IMR-90 (cell line): ENCODE measurements around the gene PPL. TPM values are rescaled to one million over a fixed set of nuclear protein-coding genes. Genes with fewer than 3 reads are reported as not detected.

Source experiments
- ATAC-seq: fragments of 200-7000 bp; cut with Tn5 transposase; 2 replicates; pipeline ENCODE4 v1.9.1; 2020; ENCODE audit warnings: low read depth, mild to moderate bottlenecking, moderate library complexity
- BruUV-seq: library from RNA; stranded (reverse); fragments of 400-500 nt; replicated peaks from 2 replicates; lab custom pipeline; 2021; lab: Mats Ljungman, UMichigan
- CTCF ChIA-PET: fragments of 300-600 bp; formaldehyde crosslinking; extraction: SDS; loops from one replicate; lab custom pipeline; 2021; ENCODE audit warnings: antibody characterized with exemption; lab: Yijun Ruan, JAX
- POLR2A ChIA-PET: fragments of 300-600 bp; sonication (Branson Sonifier 250); formaldehyde crosslinking; loops from one replicate; lab custom pipeline; 2022; ENCODE audit warnings: antibody characterized with exemption; ENCODE audit not compliant: unreplicated experiment; lab: Charles Lee
- DNase-seq: peaks from one replicate; pipeline ENCODE4 v3.0.0; 2013
- H2AFZ ChIP-seq: replicated peaks from 2 replicates; pipeline ENCODE3; 2013; ENCODE audit warnings: low read length, mild to moderate bottlenecking; ENCODE audit not compliant: poor library complexity
- H2AK5ac ChIP-seq: 2 replicates; pipeline ENCODE4 v1.6.1; 2013; ENCODE audit warnings: low read depth, low read length, inconsistent platforms
- H2AK9ac ChIP-seq: replicated peaks from 2 replicates; pipeline ENCODE3; 2013; ENCODE audit warnings: mild to moderate bottlenecking, low read depth, low read length, moderate library complexity; ENCODE audit not compliant: poor library complexity
- H2BK120ac ChIP-seq: 2 replicates; pipeline ENCODE4 v1.6.1; 2013; ENCODE audit warnings: low read depth, low read length, inconsistent platforms
- H2BK15ac ChIP-seq: 3 replicates; pipeline ENCODE4 v1.6.1; 2013; ENCODE audit warnings: low read depth, low read length, inconsistent platforms
- H2BK20ac ChIP-seq: 2 replicates; pipeline ENCODE4 v1.6.1; 2013; ENCODE audit warnings: low read depth, mild to moderate bottlenecking, inconsistent platforms, low read length, moderate library complexity
- H2BK5ac ChIP-seq: 2 replicates; pipeline ENCODE4 v1.6.1; 2013; ENCODE audit warnings: mild to moderate bottlenecking, low read depth, low read length, inconsistent platforms; ENCODE audit not compliant: poor library complexity, severe bottlenecking
- H3K14ac ChIP-seq: replicated peaks from 2 replicates; pipeline ENCODE4 v1.6.1; 2013; ENCODE audit warnings: low read depth, low read length, inconsistent platforms
- H3K18ac ChIP-seq: 2 replicates; pipeline ENCODE4 v1.6.1; 2013; ENCODE audit warnings: low read depth, low read length, control low read depth
- H3K23ac ChIP-seq: 2 replicates; pipeline ENCODE4 v1.6.1; 2013; ENCODE audit warnings: low read depth, low read length, inconsistent platforms
- H3K27ac ChIP-seq: 2 replicates; pipeline ENCODE4 v1.5.1; 2013; ENCODE audit warnings: mild to moderate bottlenecking, control low read depth, low read length; ENCODE audit not compliant: insufficient read depth
- H3K27me3 ChIP-seq: 2 replicates; pipeline ENCODE4 v1.6.1; 2013; ENCODE audit warnings: low read length; ENCODE audit not compliant: control insufficient read depth, insufficient read depth
- H3K36me3 ChIP-seq: 2 replicates; pipeline ENCODE4 v1.6.1; 2013; ENCODE audit warnings: low read length, mixed read lengths; ENCODE audit not compliant: control insufficient read depth, insufficient read depth
- H3K4ac ChIP-seq: 2 replicates; pipeline ENCODE4 v1.6.1; 2013; ENCODE audit warnings: low read depth, low read length, inconsistent platforms
- H3K4me1 ChIP-seq: 2 replicates; pipeline ENCODE4 v1.6.1; 2013; ENCODE audit warnings: low read length, mixed read lengths; ENCODE audit not compliant: control insufficient read depth, insufficient read depth
- H3K4me2 ChIP-seq: 2 replicates; pipeline ENCODE4 v1.6.1; 2013; ENCODE audit warnings: low read depth, mild to moderate bottlenecking, control low read depth, low read length, moderate library complexity
- H3K4me3 ChIP-seq: 2 replicates; pipeline ENCODE4 v1.5.1; 2013; ENCODE audit warnings: low read depth, mild to moderate bottlenecking, control low read depth, low read length, moderate library complexity; ENCODE audit not compliant: insufficient read depth
- H3K56ac ChIP-seq: 2 replicates; pipeline ENCODE4 v1.6.1; 2013; ENCODE audit warnings: low read length, inconsistent platforms; ENCODE audit not compliant: insufficient read depth; ENCODE audit errors: extremely low read depth
- H3K79me1 ChIP-seq, 2 experiments: 2 replicates each; pipeline ENCODE4 v1.6.1; 2013; ENCODE audit warnings: low read length in 2 of 2, inconsistent platforms in 1 of 2, low read depth in 1 of 2
- H3K9ac ChIP-seq: 2 replicates; pipeline ENCODE4 v1.6.1; 2013; ENCODE audit warnings: low read depth, low read length, control low read depth
- H3K9me1 ChIP-seq: 2 replicates; pipeline ENCODE4 v1.6.1; 2013; ENCODE audit warnings: low read length, inconsistent platforms; ENCODE audit not compliant: insufficient read depth
- H3K9me3 ChIP-seq: 2 replicates; pipeline ENCODE4 v1.6.1; 2013; ENCODE audit warnings: low read length; ENCODE audit not compliant: control insufficient read depth, insufficient read depth
- H4K20me1 ChIP-seq: 2 replicates; pipeline ENCODE4 v1.6.1; 2013; ENCODE audit warnings: low read length, inconsistent platforms; ENCODE audit not compliant: insufficient read depth
- H4K5ac ChIP-seq: 2 replicates; pipeline ENCODE4 v1.6.1; 2013; ENCODE audit warnings: mild to moderate bottlenecking, low read depth, low read length, control low read depth
- H4K8ac ChIP-seq, 2 experiments: 2 replicates each; pipeline ENCODE4 v1.6.1; 2013; ENCODE audit warnings: low read depth in 2 of 2, low read length in 2 of 2, control low read depth in 1 of 2, inconsistent platforms in 1 of 2
- H4K91ac ChIP-seq: 2 replicates; pipeline ENCODE4 v1.6.1; 2013; ENCODE audit warnings: low read depth, low read length, inconsistent platforms; ENCODE audit not compliant: insufficient read depth
- CHD1 ChIP-seq: IDR thresholded peaks from 2 replicates; pipeline ENCODE4 v1.6.1; 2012; ENCODE audit warnings: low read depth, low read length, improper control_type of control experiment
- FOS ChIP-seq: fragments of 150-350 bp; IDR thresholded peaks from 2 replicates; pipeline ENCODE4 v1.6.1; 2016; ENCODE audit warnings: low read depth, low read length
- MAZ ChIP-seq: IDR thresholded peaks from 2 replicates; pipeline ENCODE4 v1.6.1; 2012; ENCODE audit warnings: low read depth, mild to moderate bottlenecking, low read length, improper control_type of control experiment, moderate library complexity, borderline replicate concordance
- MXI1 ChIP-seq: IDR thresholded peaks from 2 replicates; pipeline ENCODE4 v1.6.1; 2012; ENCODE audit warnings: low read depth, mild to moderate bottlenecking, low read length, moderate library complexity, borderline replicate concordance
- RCOR1 ChIP-seq: IDR thresholded peaks from 2 replicates; pipeline ENCODE4 v1.6.1; 2012; ENCODE audit warnings: mild to moderate bottlenecking, low read length, improper control_type of control experiment; ENCODE audit not compliant: insufficient replicate concordance
- RFX5 ChIP-seq: IDR thresholded peaks from 2 replicates; pipeline ENCODE4 v1.8.0; 2012; ENCODE audit warnings: low read depth, mild to moderate bottlenecking, low read length, moderate library complexity
- SMC3 ChIP-seq: fragments of 150-350 bp; IDR thresholded peaks from 2 replicates; pipeline ENCODE4 v1.6.1; 2016; ENCODE audit warnings: low read depth, mild to moderate bottlenecking, antibody characterized with exemption, low read length, moderate library complexity
- WGBS, 2 experiments: methylation state at CpG; one replicate each; pipeline versions ENCODE4 v1.1.5 to v1.1.7; 2013; ENCODE audit warnings: missing lambda C conversion rate in 2 of 2; ENCODE audit not compliant: insufficient read length in 1 of 2; ENCODE audit errors: extremely low coverage in 2 of 2; 5-methylcytosine and 5-hydroxymethylcytosine counted together
- dilution Hi-C: fragments of 300-500 bp; cut with HindIII; formaldehyde crosslinking; loops from one replicate; pipeline ENCODE4 v1.14.3; 2018; ENCODE audit warnings: low sequenced_read_pairs; ENCODE audit not compliant: unreplicated experiment
- in situ Hi-C: fragments of 300-500 bp; cut with MboI; formaldehyde crosslinking; loops from 3 replicates; pipeline ENCODE4 v1.14.3; 2019; ENCODE audit warnings: low sequenced_read_pairs, inconsistent platforms, mixed read lengths
- intact Hi-C: fragments of 100-400 bp; cut with micrococcal nuclease; formaldehyde crosslinking; loops from 2 replicates; pipeline ENCODE4 v1.10.0; 2022
- polyA plus RNA-seq, 3 experiments: library from polyadenylated mRNA; depleted of rRNA; stranded (reverse); fragments of >200 nt; gene quantifications; 2 replicates each; pipeline ENCODE4 v1.2.3, GENCODE V29; 2012; ENCODE audit warnings: low replicate concordance in 1 of 3
- total RNA-seq: library from RNA; depleted of rRNA; stranded (reverse); fragments of >200 nt; gene quantifications from 2 replicates; pipeline ENCODE4 v1.2.3, GENCODE V29; 2012
- TF ChIP-seq, protein P1 (sequence below): conservative IDR thresholded peaks from 2 replicates; pipeline ENCODE4 v1.5.1; 2012; ENCODE audit warnings: mild to moderate bottlenecking, low read depth, low read length, improper control_type of control experiment

PPL gene
- total and polyA plus RNA-seq, 2 of the 4 experiments (the other 2 are of a cell fraction), result 0.34 to 0.36 TPM

GRCh38 chr16:4899474-4899846 is 37.5 kb downstream of the PPL start:
- peaks cover 9% of the 10 kb centered on the region for H3K27me3 ChIP-seq
- ChIA-PET POLR2A (no interaction called here), CTCF (interaction anchor here (0.5 kb wide), 1 partner anchor 12 kb away, joined by 3 read pairs; no protein-coding TSS in a partner anchor)
- dilution Hi-C loops (no loop called here), in situ Hi-C loops (no loop called here), intact Hi-C loops (no loop called here)
- H2BK120ac ChIP-seq, result no peak overlapping the region
- H2BK5ac ChIP-seq, result no peak overlapping the region
- no TSS peak for BruUV-seq
- H4K8ac ChIP-seq, result no peak overlapping the region
- no peak overlapping the region for H3K9ac ChIP-seq
- no peak overlapping the region for H3K4me3 ChIP-seq
- WGBS, 2 experiments, result 72% methylated on average over 2 of the region's 6 CpGs; no CpG with 5 or more reads in 1 of the 2 experiments
- ATAC-seq (no peak), DNase-seq (no peak)
- H3K4ac ChIP-seq, result no peak overlapping the region
- no peak overlapping the region for H3K56ac ChIP-seq
- no peak overlapping the region for H3K4me2 ChIP-seq
- H2AK5ac ChIP-seq, result no peak overlapping the region
- no peak overlapping the region for H4K5ac ChIP-seq
- H3K79me1 ChIP-seq, result no peaks in the 10 kb centered on the region
- H3K4me1 ChIP-seq, result no peaks in the 10 kb centered on the region
- H3K36me3 ChIP-seq, result no peaks in the 10 kb centered on the region
- H3K9me3 ChIP-seq, result peaks cover 4% of the 10 kb centered on the region
- H3K23ac ChIP-seq, result no peak overlapping the region
- no peak overlapping the region for H3K27ac ChIP-seq
- 0 out of 2 replicates have a peak, but pooled peaks cover 2% of the 10 kb centered on the region for H3K9me1 ChIP-seq
- no peak overlapping the region for H3K14ac ChIP-seq
- H2BK15ac ChIP-seq, result no peak overlapping the region
- H2BK20ac ChIP-seq, result no peak overlapping the region
- TF ChIP-seq CHD1 (no peak), FOS (no peak), MAZ (no peak), SMC3 (no peak), RFX5 (no peak), MXI1 (no peak), RCOR1 (no peak)
- TF ChIP-seq, protein P1, sequence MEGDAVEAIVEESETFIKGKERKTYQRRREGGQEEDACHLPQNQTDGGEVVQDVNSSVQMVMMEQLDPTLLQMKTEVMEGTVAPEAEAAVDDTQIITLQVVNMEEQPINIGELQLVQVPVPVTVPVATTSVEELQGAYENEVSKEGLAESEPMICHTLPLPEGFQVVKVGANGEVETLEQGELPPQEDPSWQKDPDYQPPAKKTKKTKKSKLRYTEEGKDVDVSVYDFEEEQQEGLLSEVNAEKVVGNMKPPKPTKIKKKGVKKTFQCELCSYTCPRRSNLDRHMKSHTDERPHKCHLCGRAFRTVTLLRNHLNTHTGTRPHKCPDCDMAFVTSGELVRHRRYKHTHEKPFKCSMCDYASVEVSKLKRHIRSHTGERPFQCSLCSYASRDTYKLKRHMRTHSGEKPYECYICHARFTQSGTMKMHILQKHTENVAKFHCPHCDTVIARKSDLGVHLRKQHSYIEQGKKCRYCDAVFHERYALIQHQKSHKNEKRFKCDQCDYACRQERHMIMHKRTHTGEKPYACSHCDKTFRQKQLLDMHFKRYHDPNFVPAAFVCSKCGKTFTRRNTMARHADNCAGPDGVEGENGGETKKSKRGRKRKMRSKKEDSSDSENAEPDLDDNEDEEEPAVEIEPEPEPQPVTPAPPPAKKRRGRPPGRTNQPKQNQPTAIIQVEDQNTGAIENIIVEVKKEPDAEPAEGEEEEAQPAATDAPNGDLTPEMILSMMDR, result no peak
- H4K91ac ChIP-seq, result no peak overlapping the region
- no peaks in the 10 kb centered on the region; the same call in 1 of the 2 replicates for H4K20me1 ChIP-seq
- H2AFZ ChIP-seq, result no peak overlapping the region
- H2AK9ac ChIP-seq, result no peak overlapping the region
- no peak overlapping the region for H3K18ac ChIP-seq
